ENCODE data around the gene NDUFA9. TPM values are rescaled to one million over a fixed set of nuclear protein-coding genes. Genes with fewer than 3 reads are reported as not detected.

The NDUFA9 gene
- total RNA-seq, 1 experiment from 2014 or later: 110 TPM

- no peak for DNase-seq (ENCODE audit: unreplicated experiment)
- Mint-ChIP-seq H3K27me3 (ENCODE audit: insufficient read depth, unreplicated experiment) (no peaks in the 10 kb centered on the region), H3K27ac (ENCODE audit: low read depth, unreplicated experiment) (no peak overlapping the region), H3K36me3 (ENCODE audit: insufficient read depth, unreplicated experiment) (peaks cover 32% of the 10 kb centered on the region), H3K4me3 (ENCODE audit: unreplicated experiment) (no peak overlapping the region), H3K4me1 (ENCODE audit: insufficient read depth, unreplicated experiment) (no peaks in the 10 kb centered on the region), H3K9me3 (ENCODE audit: unreplicated experiment) (no peaks in the 10 kb centered on the region)
- ChIA-PET CTCF (interaction anchor here (2.2 kb wide), 1 partner anchor 11 kb away, joined by 7 read pairs; no protein-coding TSS in a partner anchor), POLR2A (no interaction called here)
- intact Hi-C loops (cut with micrococcal nuclease): no loop called here
- TF ChIP-seq, protein P1, sequence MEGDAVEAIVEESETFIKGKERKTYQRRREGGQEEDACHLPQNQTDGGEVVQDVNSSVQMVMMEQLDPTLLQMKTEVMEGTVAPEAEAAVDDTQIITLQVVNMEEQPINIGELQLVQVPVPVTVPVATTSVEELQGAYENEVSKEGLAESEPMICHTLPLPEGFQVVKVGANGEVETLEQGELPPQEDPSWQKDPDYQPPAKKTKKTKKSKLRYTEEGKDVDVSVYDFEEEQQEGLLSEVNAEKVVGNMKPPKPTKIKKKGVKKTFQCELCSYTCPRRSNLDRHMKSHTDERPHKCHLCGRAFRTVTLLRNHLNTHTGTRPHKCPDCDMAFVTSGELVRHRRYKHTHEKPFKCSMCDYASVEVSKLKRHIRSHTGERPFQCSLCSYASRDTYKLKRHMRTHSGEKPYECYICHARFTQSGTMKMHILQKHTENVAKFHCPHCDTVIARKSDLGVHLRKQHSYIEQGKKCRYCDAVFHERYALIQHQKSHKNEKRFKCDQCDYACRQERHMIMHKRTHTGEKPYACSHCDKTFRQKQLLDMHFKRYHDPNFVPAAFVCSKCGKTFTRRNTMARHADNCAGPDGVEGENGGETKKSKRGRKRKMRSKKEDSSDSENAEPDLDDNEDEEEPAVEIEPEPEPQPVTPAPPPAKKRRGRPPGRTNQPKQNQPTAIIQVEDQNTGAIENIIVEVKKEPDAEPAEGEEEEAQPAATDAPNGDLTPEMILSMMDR (IDR thresholded peaks at IDR 0.05; ENCODE audit: unreplicated experiment): no peak
- BruUV-seq (replicated peaks): no TSS peak
Observed at GRCh38 chr12:4615667-4616066, 33.2 kb upstream of the NDUFA9 start.

- intact Hi-C loops (cut with micrococcal nuclease): no loop called here
- Mint-ChIP-seq H3K27me3 (ENCODE audit: insufficient read depth, unreplicated experiment) (peaks cover 16% of the 10 kb centered on the region), H3K4me3 (ENCODE audit: unreplicated experiment) (no peak overlapping the region), H3K27ac (ENCODE audit: low read depth, unreplicated experiment) (no peak overlapping the region), H3K36me3 (ENCODE audit: insufficient read depth, unreplicated experiment) (no peaks in the 10 kb centered on the region), H3K9me3 (ENCODE audit: unreplicated experiment) (no peaks in the 10 kb centered on the region), H3K4me1 (ENCODE audit: insufficient read depth, unreplicated experiment) (no peaks in the 10 kb centered on the region)
- ChIA-PET CTCF (interaction anchor here (0.7 to 1.2 kb wide), 2 partner anchors 16 to 28 kb away, joined by 3 to 5 read pairs; no protein-coding TSS in a partner anchor), POLR2A (interaction anchor here (1.1 kb wide), 1 partner anchor 28 kb away, joined by 4 read pairs; no protein-coding TSS in a partner anchor)
- DNase-seq (ENCODE audit: unreplicated experiment): peak; percentile 8
- BruUV-seq (replicated peaks): no TSS peak
- TF ChIP-seq, protein P1 (IDR thresholded peaks at IDR 0.05; ENCODE audit: unreplicated experiment): no peak
Observed at GRCh38 chr12:4621511-4621910, 27.4 kb upstream of the NDUFA9 start.

GRCh38 chr12:4626543-4626942 lies 22.4 kb upstream of the NDUFA9 start:
- H3K9me3 Mint-ChIP-seq (ENCODE audit: unreplicated experiment): no peaks in the 10 kb centered on the region
- TF ChIP-seq, protein P1 (IDR thresholded peaks at IDR 0.05; ENCODE audit: unreplicated experiment): no peak
- ChIA-PET CTCF (interaction anchor here (0.6 to 1.0 kb wide), 3 partner anchors 9 to 22 kb away, joined by 3 to 5 read pairs (median 4); no protein-coding TSS in a partner anchor), POLR2A (interaction anchor here (1.3 to 1.9 kb wide), 2 partner anchors 20 to 22 kb away, joined by 3 to 5 read pairs; no protein-coding TSS in a partner anchor)
- H3K27ac Mint-ChIP-seq (ENCODE audit: low read depth, unreplicated experiment): no peak overlapping the region
- H3K4me3 Mint-ChIP-seq (ENCODE audit: unreplicated experiment): no peak overlapping the region
- H3K27me3 Mint-ChIP-seq (ENCODE audit: insufficient read depth, unreplicated experiment): peaks cover 25% of the 10 kb centered on the region
- no peak for DNase-seq (ENCODE audit: unreplicated experiment)
- BruUV-seq (replicated peaks): no TSS peak
- peaks cover 7% of the 10 kb centered on the region for H3K4me1 Mint-ChIP-seq (ENCODE audit: insufficient read depth, unreplicated experiment)
- intact Hi-C loops (cut with micrococcal nuclease): no loop called here
- no peaks in the 10 kb centered on the region for H3K36me3 Mint-ChIP-seq (ENCODE audit: insufficient read depth, unreplicated experiment)

DNA sequence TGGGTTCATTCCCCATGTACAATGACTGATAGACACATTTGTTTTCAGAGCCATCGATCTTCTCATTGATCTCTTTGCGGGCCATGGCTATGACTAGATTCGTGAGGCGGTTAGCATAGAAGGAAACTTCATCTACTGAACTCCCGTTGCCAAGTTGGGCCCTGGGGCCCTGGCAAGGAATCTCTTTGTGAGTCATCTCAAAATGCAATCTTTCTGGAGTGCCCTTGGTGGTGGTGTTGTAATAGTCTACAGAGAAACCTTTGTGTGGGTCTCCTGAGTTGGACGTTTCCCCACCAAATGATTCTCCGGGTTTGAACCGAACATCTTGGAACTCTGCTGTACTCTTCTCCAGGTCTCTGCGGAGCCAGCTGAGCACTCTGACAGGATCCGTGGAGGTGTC lies 20.5 kb upstream of the NDUFA9 start:
- H3K27ac Mint-ChIP-seq (ENCODE audit: low read depth, unreplicated experiment): no peak overlapping the region
- H3K9me3 Mint-ChIP-seq (ENCODE audit: unreplicated experiment): no peaks in the 10 kb centered on the region
- CTCF ChIA-PET: interaction anchor here (1.2 to 1.3 kb wide), 3 partner anchors 21 to 129 kb away, joined by 3 read pairs; no protein-coding TSS in a partner anchor
- POLR2A ChIA-PET: no interaction called here
- H3K4me3 Mint-ChIP-seq (ENCODE audit: unreplicated experiment): no peak overlapping the region
- H3K4me1 Mint-ChIP-seq (ENCODE audit: insufficient read depth, unreplicated experiment): peaks cover 7% of the 10 kb centered on the region
- peaks cover 29% of the 10 kb centered on the region for H3K27me3 Mint-ChIP-seq (ENCODE audit: insufficient read depth, unreplicated experiment)
- no peaks in the 10 kb centered on the region for H3K36me3 Mint-ChIP-seq (ENCODE audit: insufficient read depth, unreplicated experiment)
- peak; percentile 78 for DNase-seq (ENCODE audit: unreplicated experiment)
- TF ChIP-seq, protein P1 (IDR thresholded peaks at IDR 0.05; ENCODE audit: unreplicated experiment): no peak
- BruUV-seq (replicated peaks): no TSS peak
- intact Hi-C loops (cut with micrococcal nuclease): no loop called here

Data from MCF 10A (cell line).